HEK293 (cell line): Measurements from ENCODE around the gene RNF145.

Experiments
- CTCF ChIA-PET: fragments of 350-600 bp; formaldehyde crosslinking; extraction: SDS; loops from one replicate; lab custom pipeline; 2021; ENCODE audit warnings: antibody characterized with exemption; lab: Yijun Ruan, JAX
- POLR2A ChIA-PET: fragments of 300-600 bp; formaldehyde crosslinking; extraction: SDS; loops from one replicate; lab custom pipeline; 2020; ENCODE audit warnings: antibody characterized with exemption, inconsistent platforms; lab: Yijun Ruan, JAX
- H3K27ac ChIP-seq: fragments of 200-500 bp; sonication (Bioruptor generic); 2 replicates; pipeline ENCODE4 v1.5.1; 2014; ENCODE audit warnings: low read depth, low read length, control low read depth, inconsistent platforms; ENCODE audit errors: extremely low read depth
- H3K36me3 ChIP-seq, 2 experiments: fragments of 200-500 bp in 1 of 2; sonication (Bioruptor generic) in 1 of 2; 1 replicate in 1 of 2; 2 replicates in 1 of 2; pipeline ENCODE4 v1.5.1; 2014 to 2017; ENCODE audit warnings: inconsistent platforms in 2 of 2, low read length in 2 of 2; ENCODE audit not compliant: control insufficient read depth in 2 of 2, insufficient read depth in 1 of 2
- H3K4me1 ChIP-seq: fragments of 200-500 bp; sonication (Bioruptor generic); 2 replicates; pipeline ENCODE4 v1.5.1; 2014; ENCODE audit warnings: mild to moderate bottlenecking, low read length, inconsistent platforms; ENCODE audit not compliant: control insufficient read depth, insufficient read depth
- H3K4me3 ChIP-seq: 2 replicates; pipeline ENCODE4 v1.5.1; 2011; ENCODE audit warnings: low read depth, mild to moderate bottlenecking, control low read depth, low read length, moderate library complexity
- H3K9me3 ChIP-seq: fragments of 200-500 bp; sonication (Bioruptor generic); 2 replicates; pipeline ENCODE4 v1.5.1; 2014; ENCODE audit warnings: low read depth, low read length, inconsistent platforms; ENCODE audit not compliant: control insufficient read depth, insufficient read depth
- SCRT2 ChIP-seq: fragments of 450-650 bp; formaldehyde crosslinking; IDR thresholded peaks from 2 replicates; pipeline ENCODE4 v1.5.1; 2016; ENCODE audit warnings: missing biosample characterization, missing genetic modification characterization
- YY1 ChIP-seq: fragments of 450-650 bp; formaldehyde crosslinking; IDR thresholded peaks from 2 replicates; pipeline ENCODE4 v1.5.1; 2018; ENCODE audit warnings: missing biosample characterization, missing genetic modification characterization
- ZBTB8A ChIP-seq: fragments of 450-650 bp; formaldehyde crosslinking; IDR thresholded peaks from 2 replicates; pipeline ENCODE4 v1.5.1; 2016; ENCODE audit warnings: missing biosample characterization, missing genetic modification characterization
- ZFHX2 ChIP-seq: fragments of 450-650 bp; formaldehyde crosslinking; conservative IDR thresholded peaks from 2 replicates; pipeline ENCODE4 v1.5.1; 2016; ENCODE audit warnings: missing biosample characterization, missing genetic modification characterization
- ZIC2 ChIP-seq: fragments of 450-650 bp; formaldehyde crosslinking; IDR thresholded peaks from 2 replicates; pipeline ENCODE4 v1.5.1; 2016; ENCODE audit warnings: missing biosample characterization, missing genetic modification characterization
- ZNF112 ChIP-seq: fragments of 450-650 bp; formaldehyde crosslinking; IDR thresholded peaks from 2 replicates; pipeline ENCODE4 v1.5.0; 2017; ENCODE audit warnings: missing biosample characterization, missing genetic modification characterization
- ZNF274 ChIP-seq, 2 experiments: fragments of 200-500 bp in 1 of 2; fragments of 450-650 bp in 1 of 2; sonication (Bioruptor generic) in 1 of 2; formaldehyde crosslinking in 1 of 2; IDR thresholded peaks; 2 replicates each; pipeline versions ENCODE4 v1.5.1 to v1.6.1; 2014 to 2016; ENCODE audit warnings: borderline replicate concordance in 1 of 2, inconsistent platforms in 1 of 2, low read length in 1 of 2, missing biosample characterization in 1 of 2, missing genetic modification characterization in 1 of 2
- ZNF473 ChIP-seq: fragments of 450-650 bp; formaldehyde crosslinking; IDR thresholded peaks from 2 replicates; pipeline ENCODE4 v1.5.1; 2017; ENCODE audit warnings: missing biosample characterization, missing genetic modification characterization
- ZNF530 ChIP-seq: fragments of 450-650 bp; formaldehyde crosslinking; IDR thresholded peaks from 2 replicates; pipeline ENCODE4 v1.5.1; 2016; ENCODE audit warnings: low read depth, missing biosample characterization, missing genetic modification characterization
- ZNF548 ChIP-seq: fragments of 450-650 bp; formaldehyde crosslinking; IDR thresholded peaks from 2 replicates; pipeline ENCODE4 v1.5.1; 2016; ENCODE audit warnings: missing biosample characterization, missing genetic modification characterization
- ZNF768 ChIP-seq: fragments of 450-650 bp; formaldehyde crosslinking; IDR thresholded peaks from 2 replicates; pipeline ENCODE4 v1.5.1; 2018; ENCODE audit warnings: missing biosample characterization, mild to moderate bottlenecking, missing genetic modification characterization
- ZNF777 ChIP-seq: fragments of 450-650 bp; formaldehyde crosslinking; IDR thresholded peaks from 2 replicates; pipeline ENCODE4 v1.5.1; 2017; ENCODE audit warnings: missing biosample characterization, missing genetic modification characterization, borderline replicate concordance
- ZNF837 ChIP-seq: fragments of 450-650 bp; formaldehyde crosslinking; IDR thresholded peaks from 2 replicates; pipeline ENCODE4 v1.5.1; 2016; ENCODE audit warnings: missing biosample characterization, missing genetic modification characterization
- TF ChIP-seq, protein P1 (sequence below): fragments of 450-650 bp; formaldehyde crosslinking; IDR thresholded peaks from 2 replicates; pipeline ENCODE4 v1.5.1; 2017; ENCODE audit warnings: missing biosample characterization, missing genetic modification characterization
- TF ChIP-seq, protein P2 (sequence below): fragments of 450-650 bp; IDR thresholded peaks from 2 replicates; pipeline ENCODE4 v1.5.1; 2018; ENCODE audit warnings: missing biosample characterization, mild to moderate bottlenecking, missing genetic modification characterization
- TF ChIP-seq, protein P3 (sequence below): fragments of 450-650 bp; formaldehyde crosslinking; IDR thresholded peaks from 2 replicates; pipeline ENCODE4 v1.5.1; 2016; ENCODE audit warnings: missing biosample characterization, missing genetic modification characterization
- TF ChIP-seq, protein P4 (sequence below): fragments of 450-650 bp; formaldehyde crosslinking; IDR thresholded peaks from 2 replicates; pipeline ENCODE4 v1.5.1; 2016; ENCODE audit warnings: missing biosample characterization, missing genetic modification characterization
- TF ChIP-seq, protein P5 (sequence below): fragments of 450-650 bp; formaldehyde crosslinking; IDR thresholded peaks from 2 replicates; pipeline ENCODE4 v1.5.1; 2017; ENCODE audit warnings: missing biosample characterization, missing genetic modification characterization

The RNF145 gene

DNA sequence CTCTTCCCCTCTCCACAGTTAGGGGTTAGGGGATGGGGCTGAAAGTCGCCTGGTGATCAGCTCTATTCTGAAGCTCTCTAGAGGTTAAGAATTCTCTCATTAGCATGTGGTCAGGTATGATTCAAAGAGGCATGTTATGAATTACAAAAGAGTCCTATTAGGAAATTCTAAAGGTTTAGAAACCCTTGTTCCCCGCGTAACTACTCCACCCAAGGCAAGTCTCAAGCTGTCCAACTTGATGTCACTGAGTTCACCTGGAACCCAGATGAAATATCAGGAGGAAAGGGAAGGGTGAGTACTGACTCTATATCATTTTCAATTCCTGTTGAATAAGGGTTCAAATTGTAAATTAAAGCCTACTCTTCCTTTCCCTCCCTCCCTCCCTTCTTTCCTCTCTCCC, 18.1 kb upstream of the RNF145 start (continued):
- TF ChIP-seq YY1 (tag by site-specific recombination): no peak

DNA sequence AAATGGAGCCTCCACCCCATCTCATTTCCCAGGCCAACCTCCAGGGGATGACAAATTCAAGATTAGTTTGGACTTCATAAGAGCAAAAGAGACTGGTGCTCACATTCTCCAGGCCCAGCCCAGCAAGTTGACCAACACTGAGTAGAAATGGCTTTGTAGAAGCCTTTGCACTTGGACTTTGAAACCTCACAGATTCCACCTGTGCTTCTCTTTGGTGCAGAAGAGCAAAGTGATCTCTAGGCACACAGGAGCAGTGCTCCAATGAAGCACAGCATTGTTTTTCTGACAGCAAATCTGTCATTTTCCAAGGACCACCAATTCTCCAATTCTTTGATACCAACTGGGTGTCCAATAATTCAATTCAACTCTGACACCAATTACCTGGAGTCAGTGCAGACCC, 17.1 kb upstream of the RNF145 start:
- TF ChIP-seq, protein P1, sequence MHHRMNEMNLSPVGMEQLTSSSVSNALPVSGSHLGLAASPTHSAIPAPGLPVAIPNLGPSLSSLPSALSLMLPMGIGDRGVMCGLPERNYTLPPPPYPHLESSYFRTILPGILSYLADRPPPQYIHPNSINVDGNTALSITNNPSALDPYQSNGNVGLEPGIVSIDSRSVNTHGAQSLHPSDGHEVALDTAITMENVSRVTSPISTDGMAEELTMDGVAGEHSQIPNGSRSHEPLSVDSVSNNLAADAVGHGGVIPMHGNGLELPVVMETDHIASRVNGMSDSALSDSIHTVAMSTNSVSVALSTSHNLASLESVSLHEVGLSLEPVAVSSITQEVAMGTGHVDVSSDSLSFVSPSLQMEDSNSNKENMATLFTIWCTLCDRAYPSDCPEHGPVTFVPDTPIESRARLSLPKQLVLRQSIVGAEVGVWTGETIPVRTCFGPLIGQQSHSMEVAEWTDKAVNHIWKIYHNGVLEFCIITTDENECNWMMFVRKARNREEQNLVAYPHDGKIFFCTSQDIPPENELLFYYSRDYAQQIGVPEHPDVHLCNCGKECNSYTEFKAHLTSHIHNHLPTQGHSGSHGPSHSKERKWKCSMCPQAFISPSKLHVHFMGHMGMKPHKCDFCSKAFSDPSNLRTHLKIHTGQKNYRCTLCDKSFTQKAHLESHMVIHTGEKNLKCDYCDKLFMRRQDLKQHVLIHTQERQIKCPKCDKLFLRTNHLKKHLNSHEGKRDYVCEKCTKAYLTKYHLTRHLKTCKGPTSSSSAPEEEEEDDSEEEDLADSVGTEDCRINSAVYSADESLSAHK: no peak
- TF ChIP-seq ZNF112 (tag by site-specific recombination) (no peak), ZNF274 (IDR thresholded peaks at IDR 0.05; ENCODE audit: low read length) (no peak), ZNF274 (tag by site-specific recombination; IDR thresholded peaks at IDR 0.05; ENCODE audit: borderline replicate concordance) (no peak), ZIC2 (tag by site-specific recombination) (no peak)
- ChIA-PET CTCF (no interaction called here), POLR2A (no interaction called here)
- no peak overlapping the region for H3K4me3 ChIP-seq
- no peaks in the 10 kb centered on the region for H3K4me1 ChIP-seq
- no peak overlapping the region for H3K27ac ChIP-seq
- H3K9me3 ChIP-seq: no peaks in the 10 kb centered on the region
- H3K36me3 ChIP-seq: no peaks in the 10 kb centered on the region

DNA sequence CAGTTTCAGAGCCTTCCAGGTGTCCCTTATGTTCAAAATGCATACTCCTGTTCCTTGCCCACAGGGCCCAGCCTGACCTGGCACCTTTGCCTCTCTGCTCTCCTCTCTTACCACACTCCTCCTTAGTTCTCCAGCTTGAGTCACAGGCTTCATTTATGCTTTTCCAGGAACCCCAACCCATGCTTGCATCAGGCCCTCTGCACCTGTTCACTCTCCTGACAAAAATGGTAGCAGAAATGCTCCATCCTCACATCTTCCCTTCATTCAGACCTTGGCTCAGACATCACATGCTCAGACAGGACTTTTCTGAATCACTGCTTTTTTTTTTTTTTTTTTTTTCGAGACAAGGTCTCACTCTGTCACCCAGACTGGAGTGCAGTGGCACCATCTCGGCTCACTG, 15.1 kb upstream of the RNF145 start:
- POLR2A ChIA-PET: no interaction called here
- no peaks in the 10 kb centered on the region for H3K9me3 ChIP-seq
- CTCF ChIA-PET: no interaction called here
- no peak overlapping the region for H3K4me3 ChIP-seq
- no peaks in the 10 kb centered on the region for H3K36me3 ChIP-seq
- no peaks in the 10 kb centered on the region for H3K4me1 ChIP-seq
- TF ChIP-seq ZNF548 (tag by site-specific recombination) (no peak), SCRT2 (tag by site-specific recombination) (no peak)
- TF ChIP-seq, all 188 proteins: peak for 0
- no peak overlapping the region for H3K27ac ChIP-seq

DNA sequence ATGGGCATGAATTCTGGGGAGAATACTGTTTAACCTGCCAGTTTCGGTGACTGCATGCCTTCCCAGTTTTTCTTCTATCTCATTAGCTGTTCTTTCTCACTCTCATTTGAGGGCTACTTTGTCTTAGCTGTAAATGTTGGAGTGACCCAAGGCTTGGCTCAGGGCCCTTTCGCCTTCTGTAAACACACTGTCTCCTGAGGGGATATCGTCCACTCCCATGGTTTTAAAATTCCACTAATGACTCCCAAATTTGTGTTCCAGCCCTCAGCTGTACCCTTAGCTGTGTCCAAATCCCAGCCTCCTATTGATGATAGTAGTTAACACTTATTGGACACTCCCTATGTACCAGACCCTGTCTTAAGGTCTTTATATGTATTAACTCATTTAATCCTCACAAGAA, 14.1 kb upstream of the RNF145 start:
- Histone ChIP-seq H3K27ac (no peak overlapping the region), H3K36me3 (no peaks in the 10 kb centered on the region), H3K9me3 (no peaks in the 10 kb centered on the region), H3K4me3 (no peak overlapping the region), H3K4me1 (no peaks in the 10 kb centered on the region)
- POLR2A ChIA-PET: interaction anchor here (1.9 kb wide), 1 partner anchor 9 kb away, joined by 9 read pairs; no protein-coding TSS in a partner anchor
- CTCF ChIA-PET: no interaction called here
- TF ChIP-seq, protein P2, sequence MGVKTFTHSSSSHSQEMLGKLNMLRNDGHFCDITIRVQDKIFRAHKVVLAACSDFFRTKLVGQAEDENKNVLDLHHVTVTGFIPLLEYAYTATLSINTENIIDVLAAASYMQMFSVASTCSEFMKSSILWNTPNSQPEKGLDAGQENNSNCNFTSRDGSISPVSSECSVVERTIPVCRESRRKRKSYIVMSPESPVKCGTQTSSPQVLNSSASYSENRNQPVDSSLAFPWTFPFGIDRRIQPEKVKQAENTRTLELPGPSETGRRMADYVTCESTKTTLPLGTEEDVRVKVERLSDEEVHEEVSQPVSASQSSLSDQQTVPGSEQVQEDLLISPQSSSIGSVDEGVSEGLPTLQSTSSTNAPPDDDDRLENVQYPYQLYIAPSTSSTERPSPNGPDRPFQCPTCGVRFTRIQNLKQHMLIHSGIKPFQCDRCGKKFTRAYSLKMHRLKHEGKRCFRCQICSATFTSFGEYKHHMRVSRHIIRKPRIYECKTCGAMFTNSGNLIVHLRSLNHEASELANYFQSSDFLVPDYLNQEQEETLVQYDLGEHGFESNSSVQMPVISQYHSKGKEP (tag by site-specific recombination): no peak
- TF ChIP-seq, protein P3, sequence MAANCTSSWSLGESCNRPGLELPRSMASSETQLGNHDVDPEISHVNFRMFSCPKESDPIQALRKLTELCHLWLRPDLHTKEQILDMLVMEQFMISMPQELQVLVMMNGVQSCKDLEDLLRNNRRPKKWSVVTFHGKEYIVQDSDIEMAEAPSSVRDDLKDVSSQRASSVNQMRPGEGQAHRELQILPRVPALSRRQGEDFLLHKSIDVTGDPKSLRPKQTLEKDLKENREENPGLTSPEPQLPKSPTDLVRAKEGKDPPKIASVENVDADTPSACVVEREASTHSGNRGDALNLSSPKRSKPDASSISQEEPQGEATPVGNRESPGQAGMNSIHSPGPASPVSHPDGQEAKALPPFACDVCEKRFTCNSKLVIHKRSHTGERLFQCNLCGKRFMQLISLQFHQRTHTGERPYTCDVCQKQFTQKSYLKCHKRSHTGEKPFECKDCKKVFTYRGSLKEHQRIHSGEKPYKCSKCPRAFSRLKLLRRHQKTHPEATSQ (tag by site-specific recombination): no peak
- no peak for TF ChIP-seq ZNF768 (tag by site-specific recombination)

DNA sequence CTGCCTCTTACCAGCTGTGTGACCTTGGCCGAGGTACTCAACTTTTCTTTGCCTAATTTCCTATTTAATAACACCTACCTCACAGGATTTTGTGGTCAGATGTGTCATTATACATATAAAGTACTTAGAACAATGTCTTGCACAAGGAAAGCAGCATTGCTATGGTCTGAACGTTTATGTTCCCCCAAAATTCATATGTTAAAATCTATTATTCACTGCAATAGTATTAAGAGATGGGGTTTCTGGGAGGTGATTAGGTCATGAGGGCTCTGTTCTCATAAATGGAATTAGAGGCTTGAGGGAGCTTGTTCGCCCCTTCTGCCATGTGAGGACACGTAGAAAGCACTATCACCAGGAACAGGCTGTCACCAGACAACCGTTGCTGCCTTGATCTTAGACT, 10.9 kb upstream of the RNF145 start:
- H3K36me3 ChIP-seq: no peaks in the 10 kb centered on the region
- ChIA-PET POLR2A (no interaction called here), CTCF (no interaction called here)
- no peak for TF ChIP-seq ZNF777 (tag by site-specific recombination)
- TF ChIP-seq ZNF530 (tag by site-specific recombination): no peak
- no peak for TF ChIP-seq ZFHX2 (tag by site-specific recombination)
- no peak for TF ChIP-seq ZNF473 (tag by site-specific recombination)
- TF ChIP-seq, protein P4, sequence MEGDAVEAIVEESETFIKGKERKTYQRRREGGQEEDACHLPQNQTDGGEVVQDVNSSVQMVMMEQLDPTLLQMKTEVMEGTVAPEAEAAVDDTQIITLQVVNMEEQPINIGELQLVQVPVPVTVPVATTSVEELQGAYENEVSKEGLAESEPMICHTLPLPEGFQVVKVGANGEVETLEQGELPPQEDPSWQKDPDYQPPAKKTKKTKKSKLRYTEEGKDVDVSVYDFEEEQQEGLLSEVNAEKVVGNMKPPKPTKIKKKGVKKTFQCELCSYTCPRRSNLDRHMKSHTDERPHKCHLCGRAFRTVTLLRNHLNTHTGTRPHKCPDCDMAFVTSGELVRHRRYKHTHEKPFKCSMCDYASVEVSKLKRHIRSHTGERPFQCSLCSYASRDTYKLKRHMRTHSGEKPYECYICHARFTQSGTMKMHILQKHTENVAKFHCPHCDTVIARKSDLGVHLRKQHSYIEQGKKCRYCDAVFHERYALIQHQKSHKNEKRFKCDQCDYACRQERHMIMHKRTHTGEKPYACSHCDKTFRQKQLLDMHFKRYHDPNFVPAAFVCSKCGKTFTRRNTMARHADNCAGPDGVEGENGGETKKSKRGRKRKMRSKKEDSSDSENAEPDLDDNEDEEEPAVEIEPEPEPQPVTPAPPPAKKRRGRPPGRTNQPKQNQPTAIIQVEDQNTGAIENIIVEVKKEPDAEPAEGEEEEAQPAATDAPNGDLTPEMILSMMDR: no peak
- TF ChIP-seq, protein P5, sequence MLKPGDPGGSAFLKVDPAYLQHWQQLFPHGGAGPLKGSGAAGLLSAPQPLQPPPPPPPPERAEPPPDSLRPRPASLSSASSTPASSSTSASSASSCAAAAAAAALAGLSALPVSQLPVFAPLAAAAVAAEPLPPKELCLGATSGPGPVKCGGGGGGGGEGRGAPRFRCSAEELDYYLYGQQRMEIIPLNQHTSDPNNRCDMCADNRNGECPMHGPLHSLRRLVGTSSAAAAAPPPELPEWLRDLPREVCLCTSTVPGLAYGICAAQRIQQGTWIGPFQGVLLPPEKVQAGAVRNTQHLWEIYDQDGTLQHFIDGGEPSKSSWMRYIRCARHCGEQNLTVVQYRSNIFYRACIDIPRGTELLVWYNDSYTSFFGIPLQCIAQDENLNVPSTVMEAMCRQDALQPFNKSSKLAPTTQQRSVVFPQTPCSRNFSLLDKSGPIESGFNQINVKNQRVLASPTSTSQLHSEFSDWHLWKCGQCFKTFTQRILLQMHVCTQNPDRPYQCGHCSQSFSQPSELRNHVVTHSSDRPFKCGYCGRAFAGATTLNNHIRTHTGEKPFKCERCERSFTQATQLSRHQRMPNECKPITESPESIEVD: no peak
- no peak for TF ChIP-seq ZBTB8A
- no peak for TF ChIP-seq ZNF837

More for the DNA sequence above, 10.9 kb upstream of the RNF145 start:
- H3K9me3 ChIP-seq: no peaks in the 10 kb centered on the region
- no peak overlapping the region for H3K4me3 ChIP-seq
- H3K4me1 ChIP-seq: no peaks in the 10 kb centered on the region
- no peak overlapping the region for H3K27ac ChIP-seq
